Peyer's patch (tissue), 4 donors: Measurements from ENCODE around the gene DDX31. TPM values are rescaled to one million over a fixed set of nuclear protein-coding genes. Genes with fewer than 3 reads are reported as not detected.

Experiments
- DNase-seq, 3 donors: peaks; one replicate each; pipeline ENCODE4 v3.0.0-alpha.2; 2017 to 2019
- H3K27ac ChIP-seq, 4 donors: fragments of 200-600 bp; sonication (generic); one replicate each; pipeline ENCODE4 v1.5.1; 2016 to 2019
- H3K27me3 ChIP-seq, 2 donors: fragments of 200-600 bp; sonication (generic); one replicate each; pipeline ENCODE4 v1.5.1; 2019
- H3K36me3 ChIP-seq, 3 donors: fragments of 200-600 bp; sonication (generic); one replicate each; pipeline ENCODE4 v1.5.1; 2016 to 2019
- H3K4me1 ChIP-seq, 4 donors: fragments of 200-600 bp; sonication (generic); one replicate each; pipeline ENCODE4 v1.5.1; 2016 to 2019
- H3K4me3 ChIP-seq, 4 donors: fragments of 200-600 bp; sonication (generic); 1 replicate in 3 of 4; 2 replicates in 1 of 4; pipeline ENCODE4 v1.5.1; 2016 to 2019; ENCODE audit warnings: mild to moderate bottlenecking in 1 of 4
- H3K9me3 ChIP-seq, 4 donors: fragments of 200-600 bp; sonication (generic); one replicate each; pipeline ENCODE4 v1.5.1; 2016 to 2019; ENCODE audit warnings: mild to moderate bottlenecking in 1 of 4
- CTCF ChIP-seq, 6 experiments: fragments of 450-650 bp in 4 of 6; fragments of 200-600 bp in 2 of 6; sonication (generic) in 1 of 6; IDR thresholded peaks; one replicate each; pipeline ENCODE4 v1.5.1; 2017 to 2019; ENCODE audit warnings: antibody characterized with exemption in 6 of 6, mild to moderate bottlenecking in 3 of 6, moderate library complexity in 1 of 6
- POLR2A ChIP-seq, 2 donors: fragments of 450-650 bp; IDR thresholded peaks; one replicate each; pipeline ENCODE4 v1.5.1; 2017; ENCODE audit warnings: antibody characterized with exemption in 2 of 2, mild to moderate bottlenecking in 2 of 2, moderate library complexity in 2 of 2
- total RNA-seq, 4 donors: library from RNA; depleted of rRNA; stranded (reverse); fragments of >200 nt; gene quantifications; one replicate each; pipeline ENCODE4 v1.1.0, GENCODE V29; 2016

The DDX31 gene
- total RNA-seq, 4 donors from 2014 or later = 4.9 to 14.0 (median 9.0) TPM

DNA sequence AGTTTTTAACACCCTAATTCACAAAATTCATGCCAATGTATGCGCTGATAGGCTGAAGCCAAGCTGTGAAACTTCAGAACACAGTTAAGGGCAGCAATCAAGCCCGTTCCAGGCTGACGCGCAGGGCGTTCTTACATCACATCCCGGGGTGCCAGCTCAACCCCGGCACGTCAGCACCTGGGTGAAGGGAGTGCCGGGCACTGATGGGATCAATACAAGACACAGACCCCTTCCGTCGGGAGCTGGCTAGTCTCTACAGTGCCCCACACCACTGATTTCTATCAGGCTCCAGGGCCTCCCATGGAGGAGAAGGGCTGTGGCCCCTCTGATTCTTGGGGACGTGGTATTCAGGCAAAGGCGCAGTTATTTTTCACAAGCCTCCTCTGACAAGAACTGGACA is 75.4 kb downstream of the DDX31 start:
- peaks cover 0 to 14% (median 2%) of the 10 kb centered on the region in 4 donors for H3K4me1 ChIP-seq
- peaks cover 0 to 16% of the 10 kb centered on the region in 2 donors for H3K27me3 ChIP-seq
- H3K36me3 ChIP-seq = peaks cover 0 to 9% (median 0%) of the 10 kb centered on the region in 3 donors
- TF ChIP-seq POLR2A (IDR thresholded peaks at IDR 0.05) (no peak), CTCF (IDR thresholded peaks at IDR 0.05) (no peak)
- no peak overlapping the region for H3K27ac ChIP-seq
- H3K9me3 ChIP-seq = no peaks in the 10 kb centered on the region
- H3K4me3 ChIP-seq = no peak overlapping the region
- no peak for DNase-seq

GRCh38 chr9:132592451-132592850 is 77.3 kb downstream of the DDX31 start:
- TF ChIP-seq CTCF (IDR thresholded peaks at IDR 0.05) (no peak), POLR2A (IDR thresholded peaks at IDR 0.05) (no peak)
- Histone ChIP-seq H3K9me3 (no peaks in the 10 kb centered on the region), H3K36me3 (peaks cover 0 to 9% (median 0%) of the 10 kb centered on the region in 3 donors), H3K4me1 (peaks cover 0 to 17% (median 2%) of the 10 kb centered on the region in 4 donors), H3K4me3 (no peak overlapping the region), H3K27ac (no peak overlapping the region), H3K27me3 (peaks cover 0 to 36% of the 10 kb centered on the region in 2 donors)
- no peak for DNase-seq

DNA sequence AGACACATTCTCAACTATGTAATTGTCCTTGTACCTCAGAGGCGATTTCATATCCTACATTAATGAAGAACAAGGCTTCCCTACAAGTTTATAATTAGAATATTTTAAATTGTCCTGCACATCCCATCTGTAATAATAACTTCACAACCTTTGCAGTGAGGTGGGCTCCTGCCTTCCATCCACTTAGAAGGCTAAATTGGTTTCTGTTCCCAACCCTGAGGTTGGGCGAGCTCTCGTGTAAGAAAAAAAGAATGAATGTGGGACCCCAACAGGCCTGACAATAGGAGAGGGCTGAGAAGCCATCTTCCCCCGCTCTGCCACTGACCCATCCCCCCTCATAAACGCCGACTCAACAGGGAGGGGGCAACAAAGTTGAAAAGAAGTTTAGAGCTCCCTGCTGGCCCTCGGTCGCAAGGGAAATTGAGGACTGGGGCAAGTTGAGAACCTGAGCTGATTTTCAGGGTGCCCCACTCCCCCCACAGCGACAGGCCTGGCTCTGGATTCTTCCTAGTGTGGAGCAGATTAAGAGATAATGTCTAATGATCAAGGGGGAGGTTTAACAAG is 78.0 kb downstream of the DDX31 start:
- Histone ChIP-seq H3K27me3 (peaks cover 0 to 42% of the 10 kb centered on the region in 2 donors), H3K27ac (no peak overlapping the region), H3K36me3 (peaks cover 0 to 9% (median 0%) of the 10 kb centered on the region in 3 donors), H3K4me3 (no peak overlapping the region), H3K9me3 (no peaks in the 10 kb centered on the region), H3K4me1 (peaks cover 0 to 17% (median 2%) of the 10 kb centered on the region in 4 donors)
- TF ChIP-seq POLR2A (IDR thresholded peaks at IDR 0.05) (no peak), CTCF (IDR thresholded peaks at IDR 0.05) (no peak)
- no peak for DNase-seq

DNA sequence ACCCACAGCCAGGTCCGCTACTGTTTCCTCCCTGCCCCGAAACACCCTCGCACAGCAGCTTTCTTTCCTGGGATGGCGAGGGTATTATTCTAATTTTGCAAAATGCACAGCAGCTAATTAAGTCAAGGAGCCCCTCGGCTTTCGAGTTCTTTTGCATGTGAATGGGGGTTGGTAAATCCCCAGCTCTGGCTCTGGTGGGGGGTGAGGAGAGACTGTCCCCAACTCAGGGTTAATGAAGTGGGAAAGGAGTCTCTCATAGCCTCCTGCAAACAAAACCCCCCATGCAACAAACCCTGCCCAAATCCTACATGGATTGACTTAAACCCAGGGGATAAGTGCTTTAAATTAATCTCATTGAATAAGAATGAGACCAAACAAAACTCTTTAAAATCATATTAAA is 78.5 kb downstream of the DDX31 start:
- Histone ChIP-seq H3K27me3 (peaks cover 0 to 48% of the 10 kb centered on the region in 2 donors), H3K4me1 (peaks cover 0 to 17% (median 5%) of the 10 kb centered on the region in 4 donors), H3K27ac (no peak overlapping the region), H3K4me3 (no peak overlapping the region), H3K36me3 (peaks cover 0 to 9% (median 0%) of the 10 kb centered on the region in 3 donors), H3K9me3 (no peaks in the 10 kb centered on the region)
- TF ChIP-seq POLR2A (IDR thresholded peaks at IDR 0.05) (no peak), CTCF (IDR thresholded peaks at IDR 0.05) (no peak)
- DNase-seq = no peak

DNA sequence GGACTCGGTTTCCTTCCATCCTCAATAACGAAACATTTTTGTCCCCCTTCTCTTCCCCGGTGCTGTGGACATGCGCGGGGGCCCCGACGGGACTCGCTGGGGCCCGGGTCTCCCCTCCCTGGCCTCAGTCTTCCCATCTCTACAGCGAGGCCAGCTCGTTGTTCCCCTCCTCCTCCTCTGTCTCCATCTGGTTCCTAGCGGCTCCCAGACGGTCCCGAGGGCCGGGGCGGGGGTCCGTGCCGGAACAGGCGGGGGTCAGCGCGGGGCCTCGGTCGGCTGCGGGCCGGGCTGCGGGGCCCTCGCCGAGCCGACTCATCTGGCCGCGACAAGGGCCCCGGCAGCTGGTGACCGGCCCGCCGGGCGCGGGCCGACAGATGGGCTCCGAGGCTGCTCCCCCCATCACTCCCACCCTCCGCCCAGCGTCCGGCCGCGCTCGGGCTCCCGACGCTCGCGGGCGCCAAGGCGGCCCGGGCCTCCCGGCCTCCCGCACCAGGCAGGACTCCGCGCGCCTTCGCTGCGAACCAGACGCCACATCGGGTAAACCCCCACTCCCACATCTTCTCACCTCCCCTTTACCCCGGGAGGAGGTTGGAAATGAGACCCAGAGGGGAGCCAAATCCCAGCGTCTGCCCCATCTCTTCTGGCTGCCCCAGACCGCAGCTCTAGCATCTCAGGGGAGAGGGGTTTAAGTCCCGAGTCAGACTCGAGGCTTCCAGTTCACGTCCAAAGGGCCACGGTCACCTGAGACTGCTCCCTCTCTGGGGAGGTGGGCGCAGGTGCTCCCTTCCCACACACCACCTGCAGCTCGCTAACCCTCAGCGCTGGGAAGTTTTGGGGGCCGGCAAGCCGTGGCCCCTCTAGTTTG is 79.2 kb downstream of the DDX31 start:
- Histone ChIP-seq H3K4me3 (no peak overlapping the region), H3K9me3 (no peaks in the 10 kb centered on the region), H3K27me3 (peaks cover 0 to 53% of the 10 kb centered on the region in 2 donors), H3K4me1 (peaks cover 0 to 17% (median 7%) of the 10 kb centered on the region in 4 donors), H3K27ac (no peak overlapping the region), H3K36me3 (peaks cover 0 to 9% (median 0%) of the 10 kb centered on the region in 3 donors)
- TF ChIP-seq POLR2A (IDR thresholded peaks at IDR 0.05) (no peak), CTCF (IDR thresholded peaks at IDR 0.05) (no peak)
- DNase-seq = no peak
